WTC11 (cell line): ENCODE data around the gene FMO4.

Experiments used
- CREB1 ChIP-seq: sonication (generic); formaldehyde crosslinking; IDR thresholded peaks from 2 replicates; pipeline ENCODE4 v1.8.0; 2023; ENCODE audit warnings: mild to moderate bottlenecking, missing genetic modification reagents
- HMGA2 ChIP-seq: fragments of 250-450 bp; sonication (Bioruptor Pico); IDR thresholded peaks from 2 replicates; pipeline ENCODE4 v1.4.0; 2021; ENCODE audit warnings: mild to moderate bottlenecking, moderate library complexity
- JAZF1 ChIP-seq: fragments of 250-450 bp; sonication (Bioruptor Pico); IDR thresholded peaks from 2 replicates; pipeline ENCODE4 v1.9.0; 2021; ENCODE audit warnings: moderate library complexity, mild to moderate bottlenecking, inconsistent platforms
- ZNF138 ChIP-seq: sonication (generic); formaldehyde crosslinking; conservative IDR thresholded peaks from 2 replicates; pipeline ENCODE4 v1.8.1; 2022; ENCODE audit warnings: mild to moderate bottlenecking, moderate library complexity, missing genetic modification reagents
- ZNF281 ChIP-seq: sonication (generic); formaldehyde crosslinking; IDR thresholded peaks from 2 replicates; pipeline ENCODE4 v1.8.0; 2023; ENCODE audit warnings: mild to moderate bottlenecking, missing genetic modification reagents
- ZNF396 ChIP-seq: fragments of 250-450 bp; sonication (Bioruptor Pico); IDR thresholded peaks from 2 replicates; pipeline ENCODE4 v1.8.0; 2021; ENCODE audit warnings: mild to moderate bottlenecking, moderate library complexity, borderline replicate concordance
- TF ChIP-seq, protein P1 (sequence below): sonication (generic); formaldehyde crosslinking; IDR thresholded peaks from 2 replicates; pipeline ENCODE4 v1.8.0; 2022; ENCODE audit warnings: mild to moderate bottlenecking, missing genetic modification reagents
- TF ChIP-seq, protein P2 (sequence below): fragments of 200-600 bp; IDR thresholded peaks from 2 replicates; pipeline ENCODE4 v1.8.0; 2022; ENCODE audit warnings: antibody characterized with exemption
- TF ChIP-seq, protein P3 (sequence below): sonication (generic); formaldehyde crosslinking; IDR thresholded peaks from 2 replicates; pipeline ENCODE4 v1.8.1; 2022; ENCODE audit warnings: mild to moderate bottlenecking, missing genetic modification reagents, moderate library complexity, borderline replicate concordance
- TF ChIP-seq, protein P4 (sequence below): sonication (generic); formaldehyde crosslinking; IDR thresholded peaks from 2 replicates; pipeline ENCODE4 v1.8.0; 2023; ENCODE audit warnings: missing genetic modification reagents

DNA sequence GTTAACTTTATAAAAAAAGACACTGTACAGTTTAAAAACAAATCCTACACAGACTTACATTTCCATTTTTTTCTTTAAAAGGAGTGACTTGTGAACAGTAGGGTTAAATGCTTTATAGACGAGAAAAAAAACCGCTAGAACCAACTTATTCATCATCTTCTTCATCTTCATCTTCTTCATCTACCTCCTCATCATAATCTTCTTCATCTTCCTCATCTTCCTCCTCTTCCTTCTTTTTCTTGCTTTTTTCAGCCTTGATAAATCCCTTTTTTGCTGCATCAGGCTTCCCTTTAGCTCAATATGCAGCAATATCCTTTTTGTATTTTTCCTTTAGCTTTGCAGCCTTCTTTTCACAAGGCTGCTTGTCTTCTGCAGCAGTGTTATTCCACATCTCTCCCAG is 43.2 kb upstream of the FMO4 start:
- TF ChIP-seq, protein P1, sequence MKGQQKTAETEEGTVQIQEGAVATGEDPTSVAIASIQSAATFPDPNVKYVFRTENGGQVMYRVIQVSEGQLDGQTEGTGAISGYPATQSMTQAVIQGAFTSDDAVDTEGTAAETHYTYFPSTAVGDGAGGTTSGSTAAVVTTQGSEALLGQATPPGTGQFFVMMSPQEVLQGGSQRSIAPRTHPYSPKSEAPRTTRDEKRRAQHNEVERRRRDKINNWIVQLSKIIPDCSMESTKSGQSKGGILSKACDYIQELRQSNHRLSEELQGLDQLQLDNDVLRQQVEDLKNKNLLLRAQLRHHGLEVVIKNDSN (CRISPR knock-in tag): no peak
- TF ChIP-seq, protein P2, sequence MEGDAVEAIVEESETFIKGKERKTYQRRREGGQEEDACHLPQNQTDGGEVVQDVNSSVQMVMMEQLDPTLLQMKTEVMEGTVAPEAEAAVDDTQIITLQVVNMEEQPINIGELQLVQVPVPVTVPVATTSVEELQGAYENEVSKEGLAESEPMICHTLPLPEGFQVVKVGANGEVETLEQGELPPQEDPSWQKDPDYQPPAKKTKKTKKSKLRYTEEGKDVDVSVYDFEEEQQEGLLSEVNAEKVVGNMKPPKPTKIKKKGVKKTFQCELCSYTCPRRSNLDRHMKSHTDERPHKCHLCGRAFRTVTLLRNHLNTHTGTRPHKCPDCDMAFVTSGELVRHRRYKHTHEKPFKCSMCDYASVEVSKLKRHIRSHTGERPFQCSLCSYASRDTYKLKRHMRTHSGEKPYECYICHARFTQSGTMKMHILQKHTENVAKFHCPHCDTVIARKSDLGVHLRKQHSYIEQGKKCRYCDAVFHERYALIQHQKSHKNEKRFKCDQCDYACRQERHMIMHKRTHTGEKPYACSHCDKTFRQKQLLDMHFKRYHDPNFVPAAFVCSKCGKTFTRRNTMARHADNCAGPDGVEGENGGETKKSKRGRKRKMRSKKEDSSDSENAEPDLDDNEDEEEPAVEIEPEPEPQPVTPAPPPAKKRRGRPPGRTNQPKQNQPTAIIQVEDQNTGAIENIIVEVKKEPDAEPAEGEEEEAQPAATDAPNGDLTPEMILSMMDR: no peak
- TF ChIP-seq JAZF1 (no peak), CREB1 (CRISPR knock-in tag) (no peak), HMGA2 (CRISPR knock-in tag) (no peak), ZNF138 (CRISPR knock-in tag) (no peak), ZNF396 (no peak), ZNF281 (no peak)
- TF ChIP-seq, protein P3, sequence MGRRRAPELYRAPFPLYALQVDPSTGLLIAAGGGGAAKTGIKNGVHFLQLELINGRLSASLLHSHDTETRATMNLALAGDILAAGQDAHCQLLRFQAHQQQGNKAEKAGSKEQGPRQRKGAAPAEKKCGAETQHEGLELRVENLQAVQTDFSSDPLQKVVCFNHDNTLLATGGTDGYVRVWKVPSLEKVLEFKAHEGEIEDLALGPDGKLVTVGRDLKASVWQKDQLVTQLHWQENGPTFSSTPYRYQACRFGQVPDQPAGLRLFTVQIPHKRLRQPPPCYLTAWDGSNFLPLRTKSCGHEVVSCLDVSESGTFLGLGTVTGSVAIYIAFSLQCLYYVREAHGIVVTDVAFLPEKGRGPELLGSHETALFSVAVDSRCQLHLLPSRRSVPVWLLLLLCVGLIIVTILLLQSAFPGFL (CRISPR knock-in tag): no peak
- TF ChIP-seq, protein P4, sequence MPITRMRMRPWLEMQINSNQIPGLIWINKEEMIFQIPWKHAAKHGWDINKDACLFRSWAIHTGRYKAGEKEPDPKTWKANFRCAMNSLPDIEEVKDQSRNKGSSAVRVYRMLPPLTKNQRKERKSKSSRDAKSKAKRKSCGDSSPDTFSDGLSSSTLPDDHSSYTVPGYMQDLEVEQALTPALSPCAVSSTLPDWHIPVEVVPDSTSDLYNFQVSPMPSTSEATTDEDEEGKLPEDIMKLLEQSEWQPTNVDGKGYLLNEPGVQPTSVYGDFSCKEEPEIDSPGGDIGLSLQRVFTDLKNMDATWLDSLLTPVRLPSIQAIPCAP: no peak
